ENCODE data around the gene SPPL3. TPM values are rescaled to one million over a fixed set of nuclear protein-coding genes. Genes with fewer than 3 reads are reported as not detected.

Gene SPPL3
- total RNA-seq, 1 donor from 2014 or later = 10.4 TPM

- Histone ChIP-seq H3K27me3 (ENCODE audit: control insufficient read depth in 3 of 3, insufficient read depth in 3 of 3, low read length in 3 of 3) (no peaks in the 10 kb centered on the region), H3K27ac (ENCODE audit: low read depth, low read length) (no peak overlapping the region), H3K4me1 (ENCODE audit: control insufficient read depth in 3 of 3, insufficient read depth in 3 of 3, low read length in 3 of 3) (peaks cover 24 to 32% (median 25%) of the 10 kb centered on the region in 3 donors), H3K4me3 (ENCODE audit: low read length in 3 of 3) (no peak overlapping the region), H3K9me3 (ENCODE audit: control insufficient read depth in 3 of 3, low read length in 3 of 3) (no peaks in the 10 kb centered on the region), H3K36me3 (ENCODE audit: control insufficient read depth in 3 of 3, insufficient read depth in 3 of 3, low read length in 3 of 3) (no peaks in the 10 kb centered on the region), H3K9ac (ENCODE audit: low read depth in 1 of 3, low read length in 3 of 3) (peak overlapping the region in 1 of 3 donors; percentile 19)
Observed at GRCh38 chr12:120847814-120848213, 56.3 kb downstream of the SPPL3 start.

GRCh38 chr12:120847392-120847791 is 56.8 kb downstream of the SPPL3 start:
- Histone ChIP-seq H3K9me3 (ENCODE audit: control insufficient read depth in 3 of 3, low read length in 3 of 3) (no peaks in the 10 kb centered on the region), H3K27ac (ENCODE audit: low read depth, low read length) (no peak overlapping the region), H3K27me3 (ENCODE audit: control insufficient read depth in 3 of 3, insufficient read depth in 3 of 3, low read length in 3 of 3) (no peaks in the 10 kb centered on the region), H3K36me3 (ENCODE audit: control insufficient read depth in 3 of 3, insufficient read depth in 3 of 3, low read length in 3 of 3) (no peaks in the 10 kb centered on the region), H3K4me1 (ENCODE audit: control insufficient read depth in 3 of 3, insufficient read depth in 3 of 3, low read length in 3 of 3) (peaks cover 25 to 32% (median 26%) of the 10 kb centered on the region in 3 donors), H3K4me3 (ENCODE audit: low read length in 3 of 3) (no peak overlapping the region), H3K9ac (ENCODE audit: low read depth in 1 of 3, low read length in 3 of 3) (peak overlapping the region in 1 of 3 donors; percentile 19)

GRCh38 chr12:120846721-120847120 is 57.4 kb downstream of the SPPL3 start:
- peaks cover 22 to 31% (median 26%) of the 10 kb centered on the region in 3 donors for H3K4me1 ChIP-seq (ENCODE audit: control insufficient read depth in 3 of 3, insufficient read depth in 3 of 3, low read length in 3 of 3)
- no peak overlapping the region for H3K9ac ChIP-seq (ENCODE audit: low read depth in 1 of 3, low read length in 3 of 3)
- H3K9me3 ChIP-seq (ENCODE audit: control insufficient read depth in 3 of 3, low read length in 3 of 3) = no peaks in the 10 kb centered on the region
- H3K27me3 ChIP-seq (ENCODE audit: control insufficient read depth in 3 of 3, insufficient read depth in 3 of 3, low read length in 3 of 3) = no peaks in the 10 kb centered on the region
- no peak overlapping the region for H3K4me3 ChIP-seq (ENCODE audit: low read length in 3 of 3)
- H3K36me3 ChIP-seq (ENCODE audit: control insufficient read depth in 3 of 3, insufficient read depth in 3 of 3, low read length in 3 of 3) = no peaks in the 10 kb centered on the region
- no peak overlapping the region for H3K27ac ChIP-seq (ENCODE audit: low read depth, low read length)

GRCh38 chr12:120845696-120846095 is 58.5 kb downstream of the SPPL3 start:
- no peak overlapping the region for H3K4me3 ChIP-seq (ENCODE audit: low read length in 3 of 3)
- no peak overlapping the region for H3K27ac ChIP-seq (ENCODE audit: low read depth, low read length)
- H3K4me1 ChIP-seq (ENCODE audit: control insufficient read depth in 3 of 3, insufficient read depth in 3 of 3, low read length in 3 of 3) = peaks cover 17 to 26% (median 23%) of the 10 kb centered on the region in 3 donors
- H3K9ac ChIP-seq (ENCODE audit: low read depth in 1 of 3, low read length in 3 of 3) = no peak overlapping the region
- H3K36me3 ChIP-seq (ENCODE audit: control insufficient read depth in 3 of 3, insufficient read depth in 3 of 3, low read length in 3 of 3) = no peaks in the 10 kb centered on the region
- H3K27me3 ChIP-seq (ENCODE audit: control insufficient read depth in 3 of 3, insufficient read depth in 3 of 3, low read length in 3 of 3) = no peaks in the 10 kb centered on the region
- H3K9me3 ChIP-seq (ENCODE audit: control insufficient read depth in 3 of 3, low read length in 3 of 3) = no peaks in the 10 kb centered on the region

- H3K27ac ChIP-seq (ENCODE audit: low read depth, low read length) = no peak overlapping the region
Observed at GRCh38 chr12:120844768-120845449, 59.2 kb downstream of the SPPL3 start.

GRCh38 chr12:120844297-120844696 is 59.9 kb downstream of the SPPL3 start:
- H3K4me3 ChIP-seq (ENCODE audit: low read length in 3 of 3) = no peak overlapping the region
- no peak overlapping the region for H3K9ac ChIP-seq (ENCODE audit: low read depth in 1 of 3, low read length in 3 of 3)
- H3K27me3 ChIP-seq (ENCODE audit: control insufficient read depth in 3 of 3, insufficient read depth in 3 of 3, low read length in 3 of 3) = no peaks in the 10 kb centered on the region
- H3K27ac ChIP-seq (ENCODE audit: low read depth, low read length) = no peak overlapping the region
- H3K4me1 ChIP-seq (ENCODE audit: control insufficient read depth in 3 of 3, insufficient read depth in 3 of 3, low read length in 3 of 3) = peaks cover 12 to 21% (median 12%) of the 10 kb centered on the region in 3 donors
- no peaks in the 10 kb centered on the region for H3K36me3 ChIP-seq (ENCODE audit: control insufficient read depth in 3 of 3, insufficient read depth in 3 of 3, low read length in 3 of 3)
- H3K9me3 ChIP-seq (ENCODE audit: control insufficient read depth in 3 of 3, low read length in 3 of 3) = no peaks in the 10 kb centered on the region

More at GRCh38 chr12:120844768-120845449, 59.2 kb downstream of the SPPL3 start:
- Histone ChIP-seq H3K9ac (ENCODE audit: low read depth in 1 of 3, low read length in 3 of 3) (no peak overlapping the region), H3K4me3 (ENCODE audit: low read length in 3 of 3) (no peak overlapping the region), H3K27me3 (ENCODE audit: control insufficient read depth in 3 of 3, insufficient read depth in 3 of 3, low read length in 3 of 3) (no peaks in the 10 kb centered on the region), H3K36me3 (ENCODE audit: control insufficient read depth in 3 of 3, insufficient read depth in 3 of 3, low read length in 3 of 3) (no peaks in the 10 kb centered on the region), H3K9me3 (ENCODE audit: control insufficient read depth in 3 of 3, low read length in 3 of 3) (no peaks in the 10 kb centered on the region), H3K4me1 (ENCODE audit: control insufficient read depth in 3 of 3, insufficient read depth in 3 of 3, low read length in 3 of 3) (peaks cover 16 to 26% (median 17%) of the 10 kb centered on the region in 3 donors)

GRCh38 chr12:120843472-120843871 is 60.7 kb downstream of the SPPL3 start:
- H3K4me1 ChIP-seq (ENCODE audit: control insufficient read depth in 3 of 3, insufficient read depth in 3 of 3, low read length in 3 of 3) = peaks cover 12 to 20% (median 12%) of the 10 kb centered on the region in 3 donors
- no peaks in the 10 kb centered on the region for H3K36me3 ChIP-seq (ENCODE audit: control insufficient read depth in 3 of 3, insufficient read depth in 3 of 3, low read length in 3 of 3)
- no peak overlapping the region for H3K4me3 ChIP-seq (ENCODE audit: low read length in 3 of 3)
- H3K27me3 ChIP-seq (ENCODE audit: control insufficient read depth in 3 of 3, insufficient read depth in 3 of 3, low read length in 3 of 3) = no peaks in the 10 kb centered on the region
- H3K27ac ChIP-seq (ENCODE audit: low read depth, low read length) = no peak overlapping the region
- H3K9me3 ChIP-seq (ENCODE audit: control insufficient read depth in 3 of 3, low read length in 3 of 3) = no peaks in the 10 kb centered on the region
- no peak overlapping the region for H3K9ac ChIP-seq (ENCODE audit: low read depth in 1 of 3, low read length in 3 of 3)

- H3K4me1 ChIP-seq (ENCODE audit: control insufficient read depth in 3 of 3, insufficient read depth in 3 of 3, low read length in 3 of 3) = peaks cover 9 to 16% (median 10%) of the 10 kb centered on the region in 3 donors
- no peaks in the 10 kb centered on the region for H3K36me3 ChIP-seq (ENCODE audit: control insufficient read depth in 3 of 3, insufficient read depth in 3 of 3, low read length in 3 of 3)
- no peaks in the 10 kb centered on the region for H3K9me3 ChIP-seq (ENCODE audit: control insufficient read depth in 3 of 3, low read length in 3 of 3)
- no peaks in the 10 kb centered on the region for H3K27me3 ChIP-seq (ENCODE audit: control insufficient read depth in 3 of 3, insufficient read depth in 3 of 3, low read length in 3 of 3)
- no peak overlapping the region for H3K4me3 ChIP-seq (ENCODE audit: low read length in 3 of 3)
- no peak overlapping the region for H3K9ac ChIP-seq (ENCODE audit: low read depth in 1 of 3, low read length in 3 of 3)
- H3K27ac ChIP-seq (ENCODE audit: low read depth, low read length) = no peak overlapping the region
Observed at GRCh38 chr12:120842595-120842994, 61.6 kb downstream of the SPPL3 start.

- Histone ChIP-seq H3K36me3 (ENCODE audit: control insufficient read depth in 3 of 3, insufficient read depth in 3 of 3, low read length in 3 of 3) (no peaks in the 10 kb centered on the region), H3K4me1 (ENCODE audit: control insufficient read depth in 3 of 3, insufficient read depth in 3 of 3, low read length in 3 of 3) (peaks cover 3 to 16% (median 12%) of the 10 kb centered on the region in 3 donors), H3K9me3 (ENCODE audit: control insufficient read depth in 3 of 3, low read length in 3 of 3) (no peaks in the 10 kb centered on the region), H3K4me3 (ENCODE audit: low read length in 3 of 3) (no peak overlapping the region), H3K27me3 (ENCODE audit: control insufficient read depth in 3 of 3, insufficient read depth in 3 of 3, low read length in 3 of 3) (no peaks in the 10 kb centered on the region), H3K9ac (ENCODE audit: low read depth in 1 of 3, low read length in 3 of 3) (no peak overlapping the region), H3K27ac (ENCODE audit: low read depth, low read length) (no peak overlapping the region)
Observed at GRCh38 chr12:120841525-120841924, 62.6 kb downstream of the SPPL3 start.

GRCh38 chr12:120839503-120839902 is 64.7 kb downstream of the SPPL3 start:
- H3K9me3 ChIP-seq (ENCODE audit: control insufficient read depth in 3 of 3, low read length in 3 of 3) = no peaks in the 10 kb centered on the region
- no peak overlapping the region for H3K27ac ChIP-seq (ENCODE audit: low read depth, low read length)
- H3K9ac ChIP-seq (ENCODE audit: low read depth in 1 of 3, low read length in 3 of 3) = no peak overlapping the region
- no peak overlapping the region for H3K4me3 ChIP-seq (ENCODE audit: low read length in 3 of 3)
- no peaks in the 10 kb centered on the region for H3K36me3 ChIP-seq (ENCODE audit: control insufficient read depth in 3 of 3, insufficient read depth in 3 of 3, low read length in 3 of 3)
- H3K4me1 ChIP-seq (ENCODE audit: control insufficient read depth in 3 of 3, insufficient read depth in 3 of 3, low read length in 3 of 3) = peaks cover 13 to 25% (median 16%) of the 10 kb centered on the region in 3 donors
- H3K27me3 ChIP-seq (ENCODE audit: control insufficient read depth in 3 of 3, insufficient read depth in 3 of 3, low read length in 3 of 3) = no peaks in the 10 kb centered on the region
